ENCODE data around the gene KIF17. TPM values are rescaled to one million over a fixed set of nuclear protein-coding genes. Genes with fewer than 3 reads are reported as not detected.
A peak's percentile ranks its signal among the peaks of the same experiment; 100 is the strongest.

The KIF17 gene
- total and polyA plus RNA-seq, 2 of the 4 experiments (the other 2 are of a cell fraction) = 4.5 to 5.7 TPM

- peak overlapping the region; percentile 4; the same call in 1 of the 2 replicates for H3K23ac ChIP-seq (ENCODE audit: low read depth, low read length)
- POLR2A ChIA-PET (ENCODE audit: unreplicated experiment) = interaction anchor here (0.9 kb wide), 1 partner anchor 73 kb away, joined by 3 read pairs; no protein-coding TSS in a partner anchor
Observed at GRCh38 chr1:20733360-20733975, 15.7 kb upstream of the KIF17 start.

More at GRCh38 chr1:20733360-20733975, 15.7 kb upstream of the KIF17 start:
- H3K9me3 ChIP-seq (ENCODE audit: control insufficient read depth, insufficient read depth, low read length) = no peaks in the 10 kb centered on the region
- H3K9ac ChIP-seq (ENCODE audit: low read depth, low read length) = peak overlapping the region; percentile 2; the same call in 1 of the 2 replicates
- ATAC-seq (ENCODE audit: low read depth) (no peak), DNase-seq (no peak)
- dilution Hi-C loops (cut with HindIII; ENCODE audit: low sequenced_read_pairs, unreplicated experiment) (no loop called here), in situ Hi-C loops (cut with MboI; ENCODE audit: low sequenced_read_pairs) (no loop called here), intact Hi-C loops (cut with micrococcal nuclease) (loop anchor here (2.0 kb wide), 1 partner anchor 37 kb away; no protein-coding TSS in a partner anchor)
- peak overlapping the region; percentile 75 for H2AK9ac ChIP-seq (replicated peaks; ENCODE audit: low read depth, low read length, poor library complexity)
- H4K5ac ChIP-seq (ENCODE audit: low read depth, low read length) = peak overlapping the region; percentile 73
- H3K4me2 ChIP-seq (ENCODE audit: low read depth, low read length) = peak overlapping the region; percentile 95
- H3K27me3 ChIP-seq (ENCODE audit: control insufficient read depth, insufficient read depth, low read length) = no peaks in the 10 kb centered on the region
- 14% methylated on average over 3 of the region's 7 CpGs; no CpG with 5 or more reads in 1 of the 2 experiments for WGBS, 2 experiments (ENCODE audit: extremely low coverage in 2 of 2, insufficient read length in 1 of 2)
- H4K8ac ChIP-seq (ENCODE audit: low read depth in 2 of 2, low read length in 2 of 2) = peak overlapping the region; percentile 42 to 87
- no peaks in the 10 kb centered on the region for H4K20me1 ChIP-seq (ENCODE audit: insufficient read depth, low read length)
- H2AK5ac ChIP-seq (ENCODE audit: low read depth, low read length) = peak overlapping the region; percentile 67
- peak overlapping the region; percentile 74 for H3K27ac ChIP-seq (ENCODE audit: insufficient read depth, low read length)
- peak overlapping the region; percentile 80 for H4K91ac ChIP-seq (ENCODE audit: insufficient read depth, low read depth, low read length)
- peak overlapping the region; percentile 20; the same call in 1 of the 2 replicates for H3K56ac ChIP-seq (ENCODE audit: extremely low read depth, insufficient read depth, low read length)
- BruUV-seq (replicated peaks) = no TSS peak
- H2BK15ac ChIP-seq (ENCODE audit: low read depth, low read length) = peak overlapping the region; percentile 57; the same call in 2 of the 3 replicates
- peak overlapping the region; percentile 88 for H2BK120ac ChIP-seq (ENCODE audit: low read depth, low read length)
- H3K4me1 ChIP-seq (ENCODE audit: control insufficient read depth, insufficient read depth, low read length) = peaks cover 15% of the 10 kb centered on the region
- no peak overlapping the region for H3K4me3 ChIP-seq (ENCODE audit: insufficient read depth, low read depth, low read length)
- CTCF ChIA-PET = interaction anchor here (0.5 to 2.4 kb wide), 4 partner anchors 11 to 462 kb away, joined by 3 to 7 read pairs (median 3); no protein-coding TSS in a partner anchor
- H3K14ac ChIP-seq (replicated peaks; ENCODE audit: low read depth, low read length) = peak overlapping the region; percentile 66
- peaks cover 7% of the 10 kb centered on the region for H3K36me3 ChIP-seq (ENCODE audit: control insufficient read depth, insufficient read depth, low read length)
- H2BK5ac ChIP-seq (ENCODE audit: low read depth, low read length, poor library complexity, severe bottlenecking) = peak overlapping the region; percentile 86
- peaks cover 9 to 48% of the 10 kb centered on the region in 2 experiments for H3K79me1 ChIP-seq (ENCODE audit: low read depth in 1 of 2, low read length in 2 of 2)
- H3K18ac ChIP-seq (ENCODE audit: low read depth, low read length) = peak overlapping the region; percentile 26; the same call in 1 of the 2 replicates
- H3K4ac ChIP-seq (ENCODE audit: low read depth, low read length) = peak overlapping the region; percentile 76
- H2AFZ ChIP-seq (replicated peaks; ENCODE audit: low read length, poor library complexity) = peak overlapping the region; percentile 53
- TF ChIP-seq CEBPB (IDR thresholded peaks at IDR 0.05; ENCODE audit: low read depth, low read length) (no peak), POLR2A (IDR thresholded peaks at IDR 0.05; ENCODE audit: low read depth, low read length) (0 out of 2 replicates have a peak, but pooled peaks have one; percentile 17)
- peaks cover 18% of the 10 kb centered on the region for H3K9me1 ChIP-seq (ENCODE audit: insufficient read depth, low read length)
- H2BK20ac ChIP-seq (ENCODE audit: low read depth, low read length) = peak overlapping the region; percentile 92

Data from IMR-90 (cell line).